ENCODE measurements around the gene IL1R1.

GRCh38 chr2:102208774-102209173 lies 66.2 kb downstream of the IL1R1 start:
- no peak for TF ChIP-seq CTCF (IDR thresholded peaks at IDR 0.05)
- TF ChIP-seq POLR2A (IDR thresholded peaks at IDR 0.05) = no peak
